ENCODE measurements around the gene PCBP3.
"Not testable (repeated sequence)": the region's sequence is repeated elsewhere in the genome, so short reads cannot be mapped to it uniquely, and the experiment has no call there.

Gene PCBP3

GRCh38 chr21:45623436-45623835 is 20.1 kb upstream of the PCBP3 start:
- peaks cover 8% of the 10 kb centered on the region for H3K4me1 ChIP-seq (ENCODE audit: insufficient read depth, low read length)
- no peak overlapping the region for H3K4me3 ChIP-seq (ENCODE audit: low read depth in 1 of 2, low read length in 2 of 2)
- ATAC-seq (ENCODE audit: insufficient read depth, low read depth) (no peak), DNase-seq (no peak)
- no peak overlapping the region for H3K9ac ChIP-seq (ENCODE audit: low read depth, low read length)
- H3K9me3 ChIP-seq (ENCODE audit: insufficient read depth, low read length, severe bottlenecking), result no peaks in the 10 kb centered on the region
- H3K79me2 ChIP-seq (ENCODE audit: insufficient read depth, low read length), result no peaks in the 10 kb centered on the region
- TF ChIP-seq EZH2 (IDR thresholded peaks at IDR 0.05; ENCODE audit: borderline replicate concordance, low read depth, low read length, severe bottlenecking) (no peak), CTCF (IDR thresholded peaks at IDR 0.05; ENCODE audit: borderline replicate concordance, extremely low read depth, low read length, poor library complexity, severe bottlenecking) (no peak)
- H2AFZ ChIP-seq (ENCODE audit: low read depth, low read length), result no peak overlapping the region
- H3K27ac ChIP-seq (ENCODE audit: low read length), result no peak overlapping the region
- no peaks in the 10 kb centered on the region for H3K27me3 ChIP-seq (ENCODE audit: insufficient read depth, low read length, poor library complexity)
- no peaks in the 10 kb centered on the region for H4K20me1 ChIP-seq (ENCODE audit: insufficient read depth, low read length)
- no peak overlapping the region for H3K4me2 ChIP-seq (ENCODE audit: insufficient read depth, low read length)
- no peaks in the 10 kb centered on the region for H3K36me3 ChIP-seq (ENCODE audit: insufficient read depth, low read length)

- not testable (repeated sequence) for H4K20me1 ChIP-seq (ENCODE audit: insufficient read depth, low read length); H3K9ac ChIP-seq (ENCODE audit: low read depth, low read length); H3K36me3 ChIP-seq (ENCODE audit: insufficient read depth, low read length); ATAC-seq (ENCODE audit: insufficient read depth, low read depth); DNase-seq; H3K4me3 ChIP-seq (ENCODE audit: low read depth in 1 of 2, low read length in 2 of 2); H3K4me1 ChIP-seq (ENCODE audit: insufficient read depth, low read length); H2AFZ ChIP-seq (ENCODE audit: low read depth, low read length); H3K4me2 ChIP-seq (ENCODE audit: insufficient read depth, low read length); H3K9me3 ChIP-seq (ENCODE audit: insufficient read depth, low read length, severe bottlenecking); H3K27ac ChIP-seq (ENCODE audit: low read length); H3K79me2 ChIP-seq (ENCODE audit: insufficient read depth, low read length); H3K27me3 ChIP-seq (ENCODE audit: insufficient read depth, low read length, poor library complexity)
These were observed 17.4 kb upstream of the PCBP3 start for GRCh38 chr21:45626127-45626526.

- Histone ChIP-seq H3K9me3 (ENCODE audit: insufficient read depth, low read length, severe bottlenecking) (no peaks in the 10 kb centered on the region), H3K4me3 (ENCODE audit: low read depth in 1 of 2, low read length in 2 of 2) (no peak overlapping the region), H3K9ac (ENCODE audit: low read depth, low read length) (no peak overlapping the region), H3K79me2 (ENCODE audit: insufficient read depth, low read length) (no peaks in the 10 kb centered on the region), H3K27me3 (ENCODE audit: insufficient read depth, low read length, poor library complexity) (no peaks in the 10 kb centered on the region), H3K27ac (ENCODE audit: low read length) (no peak overlapping the region), H4K20me1 (ENCODE audit: insufficient read depth, low read length) (no peaks in the 10 kb centered on the region), H3K36me3 (ENCODE audit: insufficient read depth, low read length) (no peaks in the 10 kb centered on the region), H2AFZ (ENCODE audit: low read depth, low read length) (no peak overlapping the region), H3K4me1 (ENCODE audit: insufficient read depth, low read length) (no peaks in the 10 kb centered on the region; the same call in 1 of the 2 replicates), H3K4me2 (ENCODE audit: insufficient read depth, low read length) (no peak overlapping the region)
- ATAC-seq (ENCODE audit: insufficient read depth, low read depth) (no peak), DNase-seq (no peak)
- TF ChIP-seq CTCF (IDR thresholded peaks at IDR 0.05; ENCODE audit: borderline replicate concordance, extremely low read depth, low read length, poor library complexity, severe bottlenecking), result no peak
- no peak for TF ChIP-seq EZH2 (IDR thresholded peaks at IDR 0.05; ENCODE audit: borderline replicate concordance, low read depth, low read length, severe bottlenecking)
These were observed 14.2 kb upstream of the PCBP3 start for GRCh38 chr21:45629046-45629981.

GRCh38 chr21:45630066-45630694 is 13.3 kb upstream of the PCBP3 start:
- H3K4me3 ChIP-seq (ENCODE audit: low read depth in 1 of 2, low read length in 2 of 2), result no peak overlapping the region
- ATAC-seq (ENCODE audit: insufficient read depth, low read depth) (no peak), DNase-seq (no peak)
- H3K79me2 ChIP-seq (ENCODE audit: insufficient read depth, low read length), result no peaks in the 10 kb centered on the region
- H2AFZ ChIP-seq (ENCODE audit: low read depth, low read length), result no peak overlapping the region
- no peaks in the 10 kb centered on the region for H3K36me3 ChIP-seq (ENCODE audit: insufficient read depth, low read length)
- H3K4me1 ChIP-seq (ENCODE audit: insufficient read depth, low read length), result no peaks in the 10 kb centered on the region; the same call in 1 of the 2 replicates
- TF ChIP-seq CTCF (IDR thresholded peaks at IDR 0.05; ENCODE audit: borderline replicate concordance, extremely low read depth, low read length, poor library complexity, severe bottlenecking) (no peak), EZH2 (IDR thresholded peaks at IDR 0.05; ENCODE audit: borderline replicate concordance, low read depth, low read length, severe bottlenecking) (no peak)
- H3K9me3 ChIP-seq (ENCODE audit: insufficient read depth, low read length, severe bottlenecking), result no peaks in the 10 kb centered on the region
- no peaks in the 10 kb centered on the region for H4K20me1 ChIP-seq (ENCODE audit: insufficient read depth, low read length)
- H3K9ac ChIP-seq (ENCODE audit: low read depth, low read length), result no peak overlapping the region
- no peak overlapping the region for H3K4me2 ChIP-seq (ENCODE audit: insufficient read depth, low read length)
- H3K27me3 ChIP-seq (ENCODE audit: insufficient read depth, low read length, poor library complexity), result no peaks in the 10 kb centered on the region
- no peak overlapping the region for H3K27ac ChIP-seq (ENCODE audit: low read length)
